ENCODE measurements around the gene UNC93A. TPM values are rescaled to one million over a fixed set of nuclear protein-coding genes. Genes with fewer than 3 reads are reported as not detected.
"Not testable (repeated sequence)": the region's sequence is repeated elsewhere in the genome, so short reads cannot be mapped to it uniquely, and the experiment has no call there.

UNC93A gene
- total RNA-seq, 2 experiments from 2014 or later: not detected

GRCh38 chr6:167275001-167275400 lies 16.1 kb upstream of the UNC93A start:
- no peaks in the 10 kb centered on the region for H3K4me1 Mint-ChIP-seq (ENCODE audit: low read depth)
- CTCF ChIA-PET: interaction anchor here (1.1 kb wide), 1 partner anchor 14 kb away, joined by 4 read pairs; no protein-coding TSS in a partner anchor
- no peak overlapping the region for H3K27ac Mint-ChIP-seq
- H3K27me3 Mint-ChIP-seq (ENCODE audit: low read depth): peaks cover 13% of the 10 kb centered on the region
- DNase-seq: no peak
- no peak overlapping the region for H3K4me3 Mint-ChIP-seq
- no peaks in the 10 kb centered on the region for H3K9me3 Mint-ChIP-seq
- intact Hi-C loops (cut with micrococcal nuclease): no loop called here
- no peaks in the 10 kb centered on the region for H3K36me3 Mint-ChIP-seq (ENCODE audit: low read depth)

- Mint-ChIP-seq H3K4me3 (no peak overlapping the region), H3K27me3 (ENCODE audit: low read depth) (peaks cover 14% of the 10 kb centered on the region), H3K27ac (no peak overlapping the region), H3K4me1 (ENCODE audit: low read depth) (no peaks in the 10 kb centered on the region), H3K36me3 (ENCODE audit: low read depth) (no peaks in the 10 kb centered on the region), H3K9me3 (no peaks in the 10 kb centered on the region)
- no peak for DNase-seq
- intact Hi-C loops (cut with micrococcal nuclease): no loop called here
- CTCF ChIA-PET: interaction anchor here (0.6 to 0.9 kb wide), 2 partner anchors 15 to 653 kb away, joined by 5 read pairs; partner anchors contain the start of gene UNC93A
Measured at GRCh38 chr6:167275436-167275835, 15.7 kb upstream of the UNC93A start.

DNA sequence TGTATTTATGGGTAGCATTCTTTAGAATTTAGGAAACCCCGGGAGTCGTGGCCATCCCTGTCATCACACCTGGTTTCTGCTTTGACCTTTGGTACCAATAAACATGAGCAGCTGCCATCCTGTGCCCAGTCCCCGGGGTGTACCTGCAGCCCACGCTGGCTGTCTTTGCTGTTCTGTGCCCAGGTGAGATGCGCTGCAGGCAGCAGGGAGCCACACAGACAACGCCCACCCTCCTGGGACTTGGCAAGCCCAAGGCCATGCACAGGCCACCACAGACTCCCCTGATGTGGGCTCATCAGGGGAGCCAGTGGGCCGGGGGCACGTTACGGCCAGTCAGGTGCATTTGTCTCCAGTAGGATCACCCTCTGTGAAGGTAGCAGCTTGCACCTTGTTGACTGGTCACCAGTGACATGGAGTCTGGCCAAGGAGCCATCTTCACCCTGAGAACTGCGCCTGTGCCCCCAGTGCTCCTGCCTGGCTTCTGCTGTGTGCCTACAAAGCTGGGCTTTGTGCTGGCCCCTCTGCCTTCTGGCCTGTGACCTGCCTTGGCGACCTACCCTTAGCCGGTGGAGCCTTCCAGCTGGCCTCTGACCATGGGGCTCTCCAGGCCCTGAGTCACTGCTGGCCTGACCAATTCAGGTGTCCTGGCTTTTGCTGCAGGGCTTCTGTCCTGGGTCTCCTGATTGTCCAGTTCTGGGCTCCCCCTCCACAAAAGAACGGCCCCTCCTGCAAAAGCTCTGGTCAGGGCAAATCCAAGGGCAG lies 14.2 kb upstream of the UNC93A start:
- intact Hi-C loops (cut with micrococcal nuclease): no loop called here
- H3K4me3 Mint-ChIP-seq: no peak overlapping the region
- H3K27ac Mint-ChIP-seq: no peak overlapping the region
- H3K36me3 Mint-ChIP-seq (ENCODE audit: low read depth): no peaks in the 10 kb centered on the region
- H3K9me3 Mint-ChIP-seq: no peaks in the 10 kb centered on the region
- H3K4me1 Mint-ChIP-seq (ENCODE audit: low read depth): no peaks in the 10 kb centered on the region
- DNase-seq: no peak
- H3K27me3 Mint-ChIP-seq (ENCODE audit: low read depth): peaks cover 14% of the 10 kb centered on the region
- CTCF ChIA-PET: interaction anchor here (0.6 kb wide), 1 partner anchor 407 kb away, joined by 3 read pairs; no protein-coding TSS in a partner anchor

- DNase-seq; intact Hi-C loops (cut with micrococcal nuclease); H3K4me1 Mint-ChIP-seq (ENCODE audit: low read depth); H3K4me3 Mint-ChIP-seq; H3K27ac Mint-ChIP-seq; CTCF ChIA-PET; H3K36me3 Mint-ChIP-seq (ENCODE audit: low read depth); H3K9me3 Mint-ChIP-seq: not testable (repeated sequence)
- peaks cover 14% of the 10 kb centered on the region for H3K27me3 Mint-ChIP-seq (ENCODE audit: low read depth)
Measured at GRCh38 chr6:167278173-167278940, 12.8 kb upstream of the UNC93A start.

DNA sequence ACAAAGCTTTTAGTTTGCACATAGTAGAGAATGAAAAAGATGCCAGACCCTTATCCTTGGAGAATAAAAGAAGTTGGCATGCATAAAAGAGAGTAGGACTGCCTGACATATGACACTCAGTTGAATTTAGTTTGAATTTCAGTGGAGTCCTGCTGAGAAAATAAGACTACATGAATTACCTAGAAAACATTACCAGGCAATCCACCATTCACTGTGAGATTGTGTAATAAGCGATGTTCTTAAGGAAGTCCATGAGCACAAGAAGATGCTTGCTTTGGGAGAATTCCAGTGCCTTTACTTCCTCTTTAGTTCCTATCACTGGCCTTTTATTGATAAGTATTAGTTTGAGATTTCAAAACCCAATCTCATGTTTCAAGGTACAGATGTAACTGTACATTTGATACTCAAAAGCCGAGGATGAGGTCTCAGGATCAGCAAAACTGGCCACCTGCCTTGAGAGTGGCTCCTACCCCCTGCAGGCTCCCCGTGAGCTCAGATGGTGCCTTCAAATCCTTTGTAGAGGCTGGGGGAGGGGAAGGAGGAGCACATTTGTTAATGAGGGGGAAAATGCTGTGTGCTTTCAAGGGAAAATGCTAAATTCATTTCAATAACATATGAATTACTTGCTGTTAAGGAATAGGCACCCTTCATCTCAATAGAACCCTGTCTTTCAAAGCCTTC lies 11.2 kb upstream of the UNC93A start:
- peaks cover 14% of the 10 kb centered on the region for H3K27me3 Mint-ChIP-seq (ENCODE audit: low read depth)
- H3K36me3 Mint-ChIP-seq (ENCODE audit: low read depth): no peaks in the 10 kb centered on the region
- CTCF ChIA-PET: no interaction called here
- H3K4me1 Mint-ChIP-seq (ENCODE audit: low read depth): no peaks in the 10 kb centered on the region
- no peak for DNase-seq
- intact Hi-C loops (cut with micrococcal nuclease): no loop called here
- H3K9me3 Mint-ChIP-seq: no peaks in the 10 kb centered on the region
- H3K27ac Mint-ChIP-seq: no peak overlapping the region
- no peak overlapping the region for H3K4me3 Mint-ChIP-seq

- H3K9me3 Mint-ChIP-seq; intact Hi-C loops (cut with micrococcal nuclease); H3K4me1 Mint-ChIP-seq (ENCODE audit: low read depth); H3K4me3 Mint-ChIP-seq; H3K27ac Mint-ChIP-seq; CTCF ChIA-PET; DNase-seq; H3K36me3 Mint-ChIP-seq (ENCODE audit: low read depth): not testable (repeated sequence)
- peaks cover 14% of the 10 kb centered on the region for H3K27me3 Mint-ChIP-seq (ENCODE audit: low read depth)
Measured at GRCh38 chr6:167280466-167280865, 10.6 kb upstream of the UNC93A start.

DNA sequence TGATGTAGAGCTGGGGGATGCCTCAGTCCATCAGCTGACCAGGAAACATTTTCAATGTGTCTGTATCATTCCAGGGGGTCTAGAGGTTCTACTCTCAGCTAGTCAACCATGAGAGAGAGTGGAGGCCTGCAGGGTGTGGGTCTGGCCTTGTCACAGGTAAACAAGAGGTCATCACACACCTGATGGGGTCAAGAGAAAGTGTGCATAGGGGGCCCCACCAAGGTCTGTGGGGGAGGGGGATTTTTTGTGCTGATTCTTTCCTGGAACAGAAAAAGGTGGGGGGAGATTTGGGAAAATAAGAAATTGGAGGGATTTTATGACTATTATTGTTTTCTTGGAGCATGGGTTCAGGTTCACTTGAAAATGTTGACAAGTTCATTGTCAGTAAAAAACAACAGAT lies 8.9 kb upstream of the UNC93A start:
- CTCF ChIA-PET: interaction anchor here (1.9 kb wide), 1 partner anchor 69 kb away, joined by 5 read pairs; no protein-coding TSS in a partner anchor
- H3K36me3 Mint-ChIP-seq (ENCODE audit: low read depth): no peaks in the 10 kb centered on the region
- H3K4me1 Mint-ChIP-seq (ENCODE audit: low read depth): no peaks in the 10 kb centered on the region
- intact Hi-C loops (cut with micrococcal nuclease): no loop called here
- DNase-seq: no peak
- peaks cover 10% of the 10 kb centered on the region for H3K27me3 Mint-ChIP-seq (ENCODE audit: low read depth)
- H3K27ac Mint-ChIP-seq: no peak overlapping the region
- no peak overlapping the region for H3K4me3 Mint-ChIP-seq
- no peaks in the 10 kb centered on the region for H3K9me3 Mint-ChIP-seq

- not testable (repeated sequence) for H3K4me1 Mint-ChIP-seq (ENCODE audit: low read depth); DNase-seq; H3K9me3 Mint-ChIP-seq; H3K27me3 Mint-ChIP-seq (ENCODE audit: low read depth); H3K4me3 Mint-ChIP-seq; H3K36me3 Mint-ChIP-seq (ENCODE audit: low read depth); H3K27ac Mint-ChIP-seq
- CTCF ChIA-PET: interaction anchor here (0.6 kb wide), 1 partner anchor 231 kb away, joined by 3 read pairs; no protein-coding TSS in a partner anchor
- intact Hi-C loops (cut with micrococcal nuclease): loop anchor here (2.0 kb wide), 1 partner anchor 60 kb away; no protein-coding TSS in a partner anchor
Measured at GRCh38 chr6:167284565-167284964, 6.5 kb upstream of the UNC93A start.

- CTCF ChIA-PET: no interaction called here
- H3K36me3 Mint-ChIP-seq (ENCODE audit: low read depth): no peaks in the 10 kb centered on the region
- intact Hi-C loops (cut with micrococcal nuclease): loop anchor here (2.0 kb wide), 1 partner anchor 60 kb away; no protein-coding TSS in a partner anchor
Measured at GRCh38 chr6:167285077-167285770, 5.9 kb upstream of the UNC93A start.

GRCh38 chr6:167287513-167288048 lies 3.5 kb upstream of the UNC93A start:
- CTCF ChIA-PET: interaction anchor here (1.3 kb wide), 1 partner anchor 86 kb away, joined by 3 read pairs; no protein-coding TSS in a partner anchor
- Mint-ChIP-seq H3K36me3 (ENCODE audit: low read depth) (no peaks in the 10 kb centered on the region), H3K9me3 (no peaks in the 10 kb centered on the region), H3K4me3 (no peak overlapping the region), H3K27ac (no peak overlapping the region), H3K4me1 (ENCODE audit: low read depth) (no peaks in the 10 kb centered on the region), H3K27me3 (ENCODE audit: low read depth) (no peaks in the 10 kb centered on the region)
- DNase-seq: no peak
- intact Hi-C loops (cut with micrococcal nuclease): loop anchor here (2.0 kb wide), 1 partner anchor 513 kb away; no protein-coding TSS in a partner anchor

More at GRCh38 chr6:167285077-167285770, 5.9 kb upstream of the UNC93A start:
- Mint-ChIP-seq H3K4me1 (ENCODE audit: low read depth) (no peaks in the 10 kb centered on the region), H3K27me3 (ENCODE audit: low read depth) (no peaks in the 10 kb centered on the region), H3K27ac (no peak overlapping the region), H3K4me3 (no peak overlapping the region), H3K9me3 (no peaks in the 10 kb centered on the region)
- no peak for DNase-seq

- peak; percentile 54 for DNase-seq
- not testable (repeated sequence) for H3K27me3 Mint-ChIP-seq (ENCODE audit: low read depth); H3K27ac Mint-ChIP-seq; H3K4me3 Mint-ChIP-seq; H3K4me1 Mint-ChIP-seq (ENCODE audit: low read depth); H3K9me3 Mint-ChIP-seq; H3K36me3 Mint-ChIP-seq (ENCODE audit: low read depth)
- CTCF ChIA-PET: interaction anchor here (0.7 to 1.3 kb wide), 5 partner anchors 14 to 696 kb away, joined by 3 to 4 read pairs (median 4); no protein-coding TSS in a partner anchor
- intact Hi-C loops (cut with micrococcal nuclease): loop anchor here (2.0 kb wide), 1 partner anchor 514 kb away; no protein-coding TSS in a partner anchor
Measured at GRCh38 chr6:167288591-167289225, 2.4 kb upstream of the UNC93A start.
